Measurements from ENCODE around the gene MAPK9.

GRCh38 chr5:180324601-180324950 is 32.7 kb upstream of the MAPK9 start:
- no peak for TF ChIP-seq POLR2A (IDR thresholded peaks at IDR 0.05)
- no peak for TF ChIP-seq EP300 (IDR thresholded peaks at IDR 0.05)
- TF ChIP-seq CTCF (IDR thresholded peaks at IDR 0.05): no peak
- no peak for TF ChIP-seq POLR2AphosphoS5 (IDR thresholded peaks at IDR 0.05)
